Measurements from ENCODE around the gene TRIP11.
"Not testable (repeated sequence)": the region's sequence is repeated elsewhere in the genome, so short reads cannot be mapped to it uniquely, and the experiment has no call there.

- not testable (repeated sequence) for TF ChIP-seq CTCF (IDR thresholded peaks at IDR 0.05; ENCODE audit: low read depth, low read length); POLR2A (IDR thresholded peaks at IDR 0.05; ENCODE audit: extremely low read depth, insufficient read length); MAX (IDR thresholded peaks at IDR 0.05; ENCODE audit: low read depth, low read length); MYC (IDR thresholded peaks at IDR 0.05; ENCODE audit: low read depth, low read length)
Observed at GRCh38 chr14:92049221-92049620, 9.4 kb upstream of the TRIP11 start.
